ENCODE measurements around the gene VASH1. TPM values are rescaled to one million over a fixed set of nuclear protein-coding genes. Genes with fewer than 3 reads are reported as not detected.

The VASH1 gene
- total and polyA plus RNA-seq, 2 donors (not counting 3 experiments of a cell fraction or from before 2014, with no cell fraction given): 39.8 to 168 TPM

DNA sequence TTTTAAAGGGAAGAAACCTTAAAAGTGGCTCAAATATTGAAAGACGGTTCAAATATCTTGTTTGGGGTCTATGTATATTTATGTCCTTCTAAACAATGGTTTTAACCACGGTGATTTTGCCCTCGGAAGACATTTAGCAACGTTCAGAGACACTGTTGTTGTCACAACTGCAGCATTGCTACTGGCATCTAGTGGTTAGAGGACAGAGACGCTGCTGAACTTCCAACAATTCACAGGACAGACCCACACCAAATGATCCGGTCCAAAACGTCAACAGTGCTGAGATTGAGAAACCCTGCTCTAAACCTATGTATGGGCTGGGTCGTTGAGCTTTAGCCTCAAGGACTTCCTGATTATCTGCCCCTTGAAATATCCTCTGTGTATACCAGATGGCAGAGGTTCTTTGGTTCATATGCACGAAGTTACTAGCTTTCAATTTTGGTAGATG, 49.7 kb downstream of the VASH1 start:
- POLR2A ChIA-PET: no interaction called here
- FAIRE-seq: peak; percentile 97

More for the DNA sequence above, 49.7 kb downstream of the VASH1 start:
- CTCF ChIA-PET: interaction anchor here (0.7 to 4.3 kb wide), 21 partner anchors 9 to 284 kb away, joined by 3 to 73 read pairs (median 4); partner anchors contain the start of gene VASH1
- H3K9me3 ChIP-seq (replicated peaks; ENCODE audit: control insufficient read depth, insufficient read depth, low read length): no peaks in the 10 kb centered on the region
- no peaks in the 10 kb centered on the region for H3K9me1 ChIP-seq (replicated peaks; ENCODE audit: control insufficient read depth, extremely low read depth, insufficient read depth, low read length)
- BruUV-seq (replicated peaks): no TSS peak
- H3K9ac ChIP-seq (replicated peaks; ENCODE audit: extremely low read depth, insufficient read depth, low read length): peak overlapping the region; percentile 40
- H3K79me2 ChIP-seq (ENCODE audit: control insufficient read depth, insufficient read depth, low read length): no peaks in the 10 kb centered on the region
- H3K27me3 ChIP-seq (ENCODE audit: control insufficient read depth in 2 of 2, insufficient read depth in 2 of 2, low read length in 2 of 2): no peaks in the 10 kb centered on the region
- peak overlapping the region; percentile 27 to 72 (median 52) for H3K4me3 ChIP-seq (replicated peaks in 1 of 3; ENCODE audit: insufficient read depth in 1 of 3, low read depth in 1 of 3, low read length in 3 of 3)
- intact Hi-C loops (cut with micrococcal nuclease) (loop anchor here (1.0 to 5.0 kb wide), 3 partner anchors 26 to 101 kb away; no protein-coding TSS in a partner anchor), dilution Hi-C loops (cut with MboI; ENCODE audit: extremely low pct_ligation_motif_present, low sequenced_read_pairs) (no loop called here)
- H3K27ac ChIP-seq (ENCODE audit: insufficient read depth, low read depth, low read length): peak overlapping the region; percentile 48
- peaks cover 14% of the 10 kb centered on the region for H3K4me1 ChIP-seq (ENCODE audit: control insufficient read depth, extremely low read depth, insufficient read depth, low read length)
- TF ChIP-seq, protein P1, sequence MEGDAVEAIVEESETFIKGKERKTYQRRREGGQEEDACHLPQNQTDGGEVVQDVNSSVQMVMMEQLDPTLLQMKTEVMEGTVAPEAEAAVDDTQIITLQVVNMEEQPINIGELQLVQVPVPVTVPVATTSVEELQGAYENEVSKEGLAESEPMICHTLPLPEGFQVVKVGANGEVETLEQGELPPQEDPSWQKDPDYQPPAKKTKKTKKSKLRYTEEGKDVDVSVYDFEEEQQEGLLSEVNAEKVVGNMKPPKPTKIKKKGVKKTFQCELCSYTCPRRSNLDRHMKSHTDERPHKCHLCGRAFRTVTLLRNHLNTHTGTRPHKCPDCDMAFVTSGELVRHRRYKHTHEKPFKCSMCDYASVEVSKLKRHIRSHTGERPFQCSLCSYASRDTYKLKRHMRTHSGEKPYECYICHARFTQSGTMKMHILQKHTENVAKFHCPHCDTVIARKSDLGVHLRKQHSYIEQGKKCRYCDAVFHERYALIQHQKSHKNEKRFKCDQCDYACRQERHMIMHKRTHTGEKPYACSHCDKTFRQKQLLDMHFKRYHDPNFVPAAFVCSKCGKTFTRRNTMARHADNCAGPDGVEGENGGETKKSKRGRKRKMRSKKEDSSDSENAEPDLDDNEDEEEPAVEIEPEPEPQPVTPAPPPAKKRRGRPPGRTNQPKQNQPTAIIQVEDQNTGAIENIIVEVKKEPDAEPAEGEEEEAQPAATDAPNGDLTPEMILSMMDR (IDR thresholded peaks at IDR 0.05; ENCODE audit: extremely low read depth in 1 of 2, insufficient read depth in 1 of 2, low read depth in 1 of 2, low read length in 2 of 2): peak; percentile 29 to 49
- TF ChIP-seq, protein P2, sequence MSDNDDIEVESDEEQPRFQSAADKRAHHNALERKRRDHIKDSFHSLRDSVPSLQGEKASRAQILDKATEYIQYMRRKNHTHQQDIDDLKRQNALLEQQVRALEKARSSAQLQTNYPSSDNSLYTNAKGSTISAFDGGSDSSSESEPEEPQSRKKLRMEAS (IDR thresholded peaks at IDR 0.05; ENCODE audit: insufficient read depth, insufficient read length): no peak
- TF ChIP-seq JUN (IDR thresholded peaks at IDR 0.05; ENCODE audit: borderline replicate concordance, insufficient read depth, insufficient read length, low read depth) (no peak), MYC (IDR thresholded peaks at IDR 0.05; ENCODE audit: low read depth, low read length) (no peak)
- H3K4me2 ChIP-seq (ENCODE audit: insufficient read depth, low read length): peak overlapping the region; percentile 98
- H2AFZ ChIP-seq (ENCODE audit: low read depth, low read length): peak overlapping the region; percentile 78
- peaks cover 0 to 21% of the 10 kb centered on the region in 2 experiments for H3K36me3 ChIP-seq (ENCODE audit: control insufficient read depth in 2 of 2, extremely low read depth in 1 of 2, insufficient read depth in 2 of 2, low read length in 2 of 2)
- DNase-seq (ENCODE audit: low read depth, low spot score): peak; percentile 59
- no peaks in the 10 kb centered on the region for H4K20me1 ChIP-seq (replicated peaks; ENCODE audit: control insufficient read depth, extremely low read depth, insufficient read depth, low read length)
